ENCODE results near the gene TTN.

Gene TTN

GRCh38 chr2:178718988-178719387 lies 88.2 kb downstream of the TTN start:
- no peak overlapping the region for H3K27ac ChIP-seq (ENCODE audit: low read length)
- H2AFZ ChIP-seq (ENCODE audit: low read length) = no peak overlapping the region
- no peak overlapping the region for H3K4me2 ChIP-seq (ENCODE audit: low read depth, low read length)
- no peaks in the 10 kb centered on the region for H3F3A ChIP-seq (ENCODE audit: insufficient read depth, low read length)
- DNase-seq = no peak
- TF ChIP-seq EZH2 (optimal IDR thresholded peaks at IDR 0.05; ENCODE audit: low read depth, low read length) (no peak), EZH2phosphoT487 (IDR thresholded peaks at IDR 0.05; ENCODE audit: low read length) (no peak), CTCF (IDR thresholded peaks at IDR 0.05; ENCODE audit: low read length) (no peak)
- no peak overlapping the region for H3K9ac ChIP-seq (ENCODE audit: low read length)
- H3K4me3 ChIP-seq (ENCODE audit: low read length) = no peak overlapping the region
- H4K20me1 ChIP-seq (ENCODE audit: insufficient read depth, low read length) = no peaks in the 10 kb centered on the region
- no peaks in the 10 kb centered on the region for H3K79me2 ChIP-seq (ENCODE audit: low read length)
- H3K9me2 ChIP-seq (replicated peaks; ENCODE audit: insufficient read depth, low read length) = no peaks in the 10 kb centered on the region
- no peaks in the 10 kb centered on the region for H3K9me3 ChIP-seq (replicated peaks; ENCODE audit: insufficient read depth, low read length)
- no peaks in the 10 kb centered on the region for H3K36me3 ChIP-seq (replicated peaks; ENCODE audit: insufficient read depth, low read length)
- no peaks in the 10 kb centered on the region for H3K4me1 ChIP-seq (ENCODE audit: low read length)
- no peaks in the 10 kb centered on the region for H3K27me3 ChIP-seq (replicated peaks; ENCODE audit: insufficient read depth, low read length)

- no peak overlapping the region for H3K9ac ChIP-seq (ENCODE audit: low read length)
- H3K27ac ChIP-seq (ENCODE audit: low read length) = no peak overlapping the region
- TF ChIP-seq CTCF (IDR thresholded peaks at IDR 0.05; ENCODE audit: low read length) (no peak), EZH2phosphoT487 (IDR thresholded peaks at IDR 0.05; ENCODE audit: low read length) (no peak), EZH2 (optimal IDR thresholded peaks at IDR 0.05; ENCODE audit: low read depth, low read length) (no peak)
- H3K9me2 ChIP-seq (replicated peaks; ENCODE audit: insufficient read depth, low read length) = no peaks in the 10 kb centered on the region
- no peaks in the 10 kb centered on the region for H3K79me2 ChIP-seq (ENCODE audit: low read length)
- no peak overlapping the region for H3K4me3 ChIP-seq (ENCODE audit: low read length)
- no peak for DNase-seq
- no peak overlapping the region for H3K4me2 ChIP-seq (ENCODE audit: low read depth, low read length)
- no peaks in the 10 kb centered on the region for H3K9me3 ChIP-seq (replicated peaks; ENCODE audit: insufficient read depth, low read length)
- no peaks in the 10 kb centered on the region for H3K36me3 ChIP-seq (replicated peaks; ENCODE audit: insufficient read depth, low read length)
- no peaks in the 10 kb centered on the region for H3F3A ChIP-seq (ENCODE audit: insufficient read depth, low read length)
- H2AFZ ChIP-seq (ENCODE audit: low read length) = no peak overlapping the region
- H3K27me3 ChIP-seq (replicated peaks; ENCODE audit: insufficient read depth, low read length) = no peaks in the 10 kb centered on the region
- H3K4me1 ChIP-seq (ENCODE audit: low read length) = no peaks in the 10 kb centered on the region
- H4K20me1 ChIP-seq (ENCODE audit: insufficient read depth, low read length) = no peaks in the 10 kb centered on the region
Observed at GRCh38 chr2:178718283-178718682, 88.9 kb downstream of the TTN start.

- H3K4me2 ChIP-seq (ENCODE audit: low read depth, low read length) = no peak overlapping the region
- H3K9ac ChIP-seq (ENCODE audit: low read length) = no peak overlapping the region
- no peak overlapping the region for H3K27ac ChIP-seq (ENCODE audit: low read length)
- H4K20me1 ChIP-seq (ENCODE audit: insufficient read depth, low read length) = no peaks in the 10 kb centered on the region
- no peaks in the 10 kb centered on the region for H3K36me3 ChIP-seq (replicated peaks; ENCODE audit: insufficient read depth, low read length)
- H3F3A ChIP-seq (ENCODE audit: insufficient read depth, low read length) = no peaks in the 10 kb centered on the region
- H3K79me2 ChIP-seq (ENCODE audit: low read length) = no peaks in the 10 kb centered on the region
- H2AFZ ChIP-seq (ENCODE audit: low read length) = no peak overlapping the region
- no peaks in the 10 kb centered on the region for H3K27me3 ChIP-seq (replicated peaks; ENCODE audit: insufficient read depth, low read length)
- TF ChIP-seq EZH2 (optimal IDR thresholded peaks at IDR 0.05; ENCODE audit: low read depth, low read length) (no peak), CTCF (IDR thresholded peaks at IDR 0.05; ENCODE audit: low read length) (no peak), EZH2phosphoT487 (IDR thresholded peaks at IDR 0.05; ENCODE audit: low read length) (no peak)
- no peak overlapping the region for H3K4me3 ChIP-seq (ENCODE audit: low read length)
- no peaks in the 10 kb centered on the region for H3K9me2 ChIP-seq (replicated peaks; ENCODE audit: insufficient read depth, low read length)
- no peaks in the 10 kb centered on the region for H3K9me3 ChIP-seq (replicated peaks; ENCODE audit: insufficient read depth, low read length)
- no peak for DNase-seq
- H3K4me1 ChIP-seq (ENCODE audit: low read length) = no peaks in the 10 kb centered on the region
Observed at GRCh38 chr2:178716394-178716793, 90.8 kb downstream of the TTN start.
